ENCODE data around the gene SHBG.
A peak's percentile ranks its signal among the peaks of the same experiment; 100 is the strongest.
"Not testable (repeated sequence)": the region's sequence is repeated elsewhere in the genome, so short reads cannot be mapped to it uniquely, and the experiment has no call there.

SHBG gene

GRCh38 chr17:7589891-7590691 lies 39.8 kb upstream of the SHBG start, which contains the start of gene SOX15:
Gene SOX15 (minus strand): TSS chr17:7590094. CDS start chr17:7589676, 418 bp downstream.
- Histone ChIP-seq H3K4me1 (ENCODE audit: control insufficient read depth in 1 of 2, insufficient read depth in 2 of 2, low read length in 2 of 2) (peaks cover 0 to 26% of the 10 kb centered on the region in 2 donors), H3K9me3 (ENCODE audit: control insufficient read depth in 1 of 2, low read length in 2 of 2) (no peaks in the 10 kb centered on the region), H3K36me3 (ENCODE audit: control insufficient read depth in 1 of 2, insufficient read depth in 2 of 2, low read length in 2 of 2) (peaks cover 43 to 52% of the 10 kb centered on the region in 2 donors), H3K4me3 (ENCODE audit: low read depth in 1 of 2, low read length in 2 of 2) (peak within 1 kb of the TSS; percentile 37 to 71), H3K27me3 (ENCODE audit: low read depth, low read length) (no peaks in the 10 kb centered on the region), H3K27ac (ENCODE audit: low read length) (no peak within 1 kb of the TSS)

- Histone ChIP-seq H3K27ac (ENCODE audit: low read length) (no peak overlapping the region), H3K4me1 (ENCODE audit: control insufficient read depth in 1 of 2, insufficient read depth in 2 of 2, low read length in 2 of 2) (peaks cover 0 to 23% of the 10 kb centered on the region in 2 donors), H3K27me3 (ENCODE audit: low read depth, low read length) (no peaks in the 10 kb centered on the region), H3K4me3 (ENCODE audit: low read depth in 1 of 2, low read length in 2 of 2) (no peak overlapping the region), H3K36me3 (ENCODE audit: control insufficient read depth in 1 of 2, insufficient read depth in 2 of 2, low read length in 2 of 2) (peaks cover 47 to 58% of the 10 kb centered on the region in 2 donors), H3K9me3 (ENCODE audit: control insufficient read depth in 1 of 2, low read length in 2 of 2) (no peaks in the 10 kb centered on the region)
Observed at GRCh38 chr17:7590743-7591142, 39.2 kb upstream of the SHBG start.

- Histone ChIP-seq H3K36me3 (ENCODE audit: control insufficient read depth in 1 of 2, insufficient read depth in 2 of 2, low read length in 2 of 2) (peaks cover 50 to 67% of the 10 kb centered on the region in 2 donors), H3K9me3 (ENCODE audit: control insufficient read depth in 1 of 2, low read length in 2 of 2) (no peaks in the 10 kb centered on the region), H3K27ac (ENCODE audit: low read length) (no peak overlapping the region), H3K4me1 (ENCODE audit: control insufficient read depth in 1 of 2, insufficient read depth in 2 of 2, low read length in 2 of 2) (peaks cover 0 to 18% of the 10 kb centered on the region in 2 donors), H3K27me3 (ENCODE audit: low read depth, low read length) (no peaks in the 10 kb centered on the region), H3K4me3 (ENCODE audit: low read depth in 1 of 2, low read length in 2 of 2) (no peak overlapping the region)
Observed at GRCh38 chr17:7591596-7591995, 38.3 kb upstream of the SHBG start.

DNA sequence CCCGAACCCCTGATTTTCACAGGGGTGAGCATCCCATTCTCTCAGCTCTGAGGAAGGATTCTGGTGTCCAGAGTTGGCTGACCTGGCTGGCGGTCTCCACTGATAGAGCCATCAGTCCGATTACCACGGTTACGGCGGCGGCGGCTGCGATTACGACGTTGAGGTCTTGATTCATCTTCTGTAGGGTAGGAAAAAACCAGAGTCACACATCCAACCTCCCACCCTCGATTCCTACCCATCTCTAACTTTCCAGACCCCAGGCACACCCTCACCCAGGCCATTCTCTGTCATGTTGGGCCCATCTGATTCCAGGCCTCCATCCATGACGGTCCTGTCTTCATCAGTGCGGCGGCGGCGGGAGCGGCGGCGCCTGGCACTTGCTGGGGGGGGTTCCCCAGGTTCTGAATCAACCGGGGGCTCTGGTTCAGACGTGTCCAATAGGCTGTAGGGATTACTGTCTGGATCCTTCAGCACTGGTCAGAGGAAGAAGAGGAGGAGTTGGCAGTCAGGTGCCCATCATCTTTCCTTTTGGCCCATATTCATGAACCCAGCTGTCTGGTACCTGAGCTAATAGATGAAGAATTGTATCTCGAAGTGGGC lies 37.4 kb upstream of the SHBG start:
- Histone ChIP-seq H3K36me3 (ENCODE audit: control insufficient read depth in 1 of 2, insufficient read depth in 2 of 2, low read length in 2 of 2) (peaks cover 42 to 67% of the 10 kb centered on the region in 2 donors), H3K27ac (ENCODE audit: low read length) (no peak overlapping the region)

DNA sequence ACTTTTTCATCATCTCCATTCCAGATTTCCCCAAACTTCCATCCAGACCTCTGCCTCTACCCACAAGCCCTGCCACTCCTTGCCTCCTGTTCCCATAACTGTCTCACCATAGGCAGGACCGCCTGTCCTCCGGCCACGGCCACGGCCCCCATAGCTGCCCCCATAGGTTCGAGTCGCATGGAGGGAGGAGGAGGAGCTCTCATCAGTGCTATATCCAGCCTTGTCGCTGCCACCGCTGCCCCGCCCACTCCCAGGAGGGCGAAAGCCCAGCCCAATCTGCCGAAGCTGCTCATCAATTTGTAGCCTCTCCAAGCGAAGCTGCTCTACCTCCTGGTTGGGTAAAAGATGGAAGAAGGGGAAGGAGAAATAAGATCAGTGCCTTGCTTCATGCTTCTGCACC lies 36.6 kb upstream of the SHBG start:
- Histone ChIP-seq H3K36me3 (ENCODE audit: control insufficient read depth in 1 of 2, insufficient read depth in 2 of 2, low read length in 2 of 2) (peaks cover 42 to 69% of the 10 kb centered on the region in 2 donors), H3K4me1 (ENCODE audit: control insufficient read depth in 1 of 2, insufficient read depth in 2 of 2, low read length in 2 of 2) (peaks cover 0 to 8% of the 10 kb centered on the region in 2 donors), H3K27ac (ENCODE audit: low read length) (no peak overlapping the region), H3K27me3 (ENCODE audit: low read depth, low read length) (no peaks in the 10 kb centered on the region), H3K9me3 (ENCODE audit: control insufficient read depth in 1 of 2, low read length in 2 of 2) (no peaks in the 10 kb centered on the region), H3K4me3 (ENCODE audit: low read depth in 1 of 2, low read length in 2 of 2) (no peak overlapping the region)

More for the DNA sequence above, 37.4 kb upstream of the SHBG start:
- Histone ChIP-seq H3K4me3 (ENCODE audit: low read depth in 1 of 2, low read length in 2 of 2) (no peak overlapping the region), H3K4me1 (ENCODE audit: control insufficient read depth in 1 of 2, insufficient read depth in 2 of 2, low read length in 2 of 2) (peaks cover 0 to 14% of the 10 kb centered on the region in 2 donors), H3K9me3 (ENCODE audit: control insufficient read depth in 1 of 2, low read length in 2 of 2) (no peaks in the 10 kb centered on the region), H3K27me3 (ENCODE audit: low read depth, low read length) (no peaks in the 10 kb centered on the region)

DNA sequence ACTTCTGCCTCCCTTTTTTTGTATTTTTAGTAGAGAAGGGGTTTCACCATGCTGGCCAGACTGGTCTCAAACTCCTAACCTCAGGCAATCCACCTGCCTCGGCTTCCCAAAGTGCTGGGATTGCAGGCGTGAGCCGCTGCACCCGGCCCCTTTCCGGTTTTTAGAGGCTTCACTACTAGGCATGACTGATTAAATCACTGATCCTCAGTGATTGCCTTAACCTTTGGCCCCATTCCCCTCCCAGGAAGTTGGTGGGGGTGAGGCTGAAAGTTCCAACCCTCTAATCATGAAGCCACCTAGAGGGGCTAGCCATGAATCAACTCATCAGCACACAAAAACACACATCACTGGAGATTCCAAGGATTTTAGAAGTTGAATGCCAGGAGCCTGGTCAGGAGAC lies 32.4 kb upstream of the SHBG start:
- not testable (repeated sequence) for H3K27me3 ChIP-seq (ENCODE audit: low read depth, low read length); H3K4me3 ChIP-seq (ENCODE audit: low read depth in 1 of 2, low read length in 2 of 2); H3K4me1 ChIP-seq (ENCODE audit: control insufficient read depth in 1 of 2, insufficient read depth in 2 of 2, low read length in 2 of 2); H3K9me3 ChIP-seq (ENCODE audit: control insufficient read depth in 1 of 2, low read length in 2 of 2); H3K27ac ChIP-seq (ENCODE audit: low read length)
- peaks cover 39 to 86% of the 10 kb centered on the region in 2 donors for H3K36me3 ChIP-seq (ENCODE audit: control insufficient read depth in 1 of 2, insufficient read depth in 2 of 2, low read length in 2 of 2)

- Histone ChIP-seq H3K4me3 (ENCODE audit: low read depth in 1 of 2, low read length in 2 of 2) (no peak overlapping the region), H3K4me1 (ENCODE audit: control insufficient read depth in 1 of 2, insufficient read depth in 2 of 2, low read length in 2 of 2) (peaks cover 0 to 2% of the 10 kb centered on the region in 2 donors), H3K27me3 (ENCODE audit: low read depth, low read length) (no peaks in the 10 kb centered on the region), H3K27ac (ENCODE audit: low read length) (no peak overlapping the region), H3K9me3 (ENCODE audit: control insufficient read depth in 1 of 2, low read length in 2 of 2) (no peaks in the 10 kb centered on the region), H3K36me3 (ENCODE audit: control insufficient read depth in 1 of 2, insufficient read depth in 2 of 2, low read length in 2 of 2) (peaks cover 25 to 39% of the 10 kb centered on the region in 2 donors)
Observed at GRCh38 chr17:7606280-7606679, 23.7 kb upstream of the SHBG start.

- peaks cover 13 to 29% of the 10 kb centered on the region in 2 donors for H3K4me1 ChIP-seq (ENCODE audit: control insufficient read depth in 1 of 2, insufficient read depth in 2 of 2, low read length in 2 of 2)
- H3K27ac ChIP-seq (ENCODE audit: low read length) = no peak overlapping the region
Observed at GRCh38 chr17:7610641-7611040, 19.3 kb upstream of the SHBG start.

DNA sequence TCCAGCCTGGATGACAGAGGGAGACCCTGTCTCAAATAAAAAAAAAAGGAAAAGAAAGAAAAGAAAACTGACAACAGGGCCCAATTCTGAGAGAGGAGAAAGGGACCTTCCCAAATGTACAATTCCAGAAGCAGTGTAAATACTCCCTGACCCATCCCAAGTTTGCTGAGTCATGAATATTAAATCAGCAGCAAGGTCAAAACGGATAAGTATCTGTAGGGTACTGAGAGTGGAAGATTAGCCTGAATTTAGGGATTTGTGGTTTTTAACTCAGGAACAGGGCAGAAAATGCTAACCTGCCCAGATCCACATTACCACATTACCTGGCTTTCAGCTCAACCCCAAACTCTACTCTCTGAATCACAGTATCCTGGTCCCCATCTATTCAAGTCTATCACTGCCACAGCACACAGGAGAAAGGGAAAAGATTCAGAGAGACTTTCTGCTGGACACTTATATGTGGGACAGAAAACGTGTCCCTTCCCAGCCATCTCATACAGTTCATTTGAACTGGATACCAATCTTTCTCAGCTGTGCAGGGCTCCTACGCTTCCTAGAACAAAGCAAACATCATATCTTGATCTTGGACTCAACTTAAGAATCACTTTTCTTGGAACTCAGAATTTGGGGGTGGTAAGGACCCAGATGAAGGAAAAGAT lies 18.2 kb upstream of the SHBG start:
- H3K27ac ChIP-seq (ENCODE audit: low read length) = peak overlapping the region; percentile 26
- H3K9me3 ChIP-seq (ENCODE audit: control insufficient read depth in 1 of 2, low read length in 2 of 2) = no peaks in the 10 kb centered on the region
- H3K27me3 ChIP-seq (ENCODE audit: low read depth, low read length) = no peaks in the 10 kb centered on the region
- peak overlapping the region in 1 of 2 donors; percentile 12 for H3K4me3 ChIP-seq (ENCODE audit: low read depth in 1 of 2, low read length in 2 of 2)
- peaks cover 0 to 3% of the 10 kb centered on the region in 2 donors for H3K36me3 ChIP-seq (ENCODE audit: control insufficient read depth in 1 of 2, insufficient read depth in 2 of 2, low read length in 2 of 2)
- H3K4me1 ChIP-seq (ENCODE audit: control insufficient read depth in 1 of 2, insufficient read depth in 2 of 2, low read length in 2 of 2) = peaks cover 13 to 29% of the 10 kb centered on the region in 2 donors

More at GRCh38 chr17:7610641-7611040, 19.3 kb upstream of the SHBG start:
- Histone ChIP-seq H3K27me3 (ENCODE audit: low read depth, low read length) (no peaks in the 10 kb centered on the region), H3K36me3 (ENCODE audit: control insufficient read depth in 1 of 2, insufficient read depth in 2 of 2, low read length in 2 of 2) (peaks cover 3 to 4% of the 10 kb centered on the region in 2 donors), H3K9me3 (ENCODE audit: control insufficient read depth in 1 of 2, low read length in 2 of 2) (no peaks in the 10 kb centered on the region), H3K4me3 (ENCODE audit: low read depth in 1 of 2, low read length in 2 of 2) (no peak overlapping the region)

GRCh38 chr17:7612294-7612640 lies 17.7 kb upstream of the SHBG start:
- peaks cover 13 to 29% of the 10 kb centered on the region in 2 donors for H3K4me1 ChIP-seq (ENCODE audit: control insufficient read depth in 1 of 2, insufficient read depth in 2 of 2, low read length in 2 of 2)
- H3K27ac ChIP-seq (ENCODE audit: low read length) = no peak overlapping the region
- peaks cover 0 to 3% of the 10 kb centered on the region in 2 donors for H3K36me3 ChIP-seq (ENCODE audit: control insufficient read depth in 1 of 2, insufficient read depth in 2 of 2, low read length in 2 of 2)

DNA sequence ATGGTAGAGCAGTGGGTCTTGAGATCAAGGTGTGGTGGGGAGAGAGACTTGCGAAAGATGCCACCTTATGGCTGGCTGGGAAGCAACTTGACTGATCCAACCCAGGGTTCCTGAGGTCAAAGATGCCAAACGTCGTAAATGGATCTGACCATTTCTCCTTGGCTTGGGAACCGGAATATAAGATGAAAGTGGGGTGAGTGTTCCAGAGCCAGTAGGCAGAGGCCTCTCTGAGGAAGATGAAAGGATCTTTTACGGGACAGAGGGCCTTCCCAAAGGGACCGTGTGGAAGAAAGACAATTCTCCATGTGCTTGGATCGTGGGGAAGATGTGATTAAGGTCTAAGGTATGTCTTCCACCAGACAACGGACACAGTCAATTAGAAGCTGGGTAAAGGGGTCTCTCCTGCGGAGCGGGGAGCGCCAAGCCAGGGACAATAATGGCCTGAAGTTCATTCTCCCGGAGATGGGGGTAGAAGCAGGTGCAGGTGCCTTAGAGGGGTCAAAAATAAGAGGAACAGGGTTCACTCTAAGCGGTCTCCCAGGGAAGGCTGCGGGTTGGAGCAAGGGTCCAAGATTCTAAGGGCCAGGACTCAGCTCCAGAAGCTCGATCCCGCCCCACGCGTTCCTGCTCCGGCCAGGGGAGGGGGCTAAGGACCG lies 16.0 kb upstream of the SHBG start:
- H3K9me3 ChIP-seq (ENCODE audit: control insufficient read depth in 1 of 2, low read length in 2 of 2) = no peaks in the 10 kb centered on the region
- no peaks in the 10 kb centered on the region for H3K27me3 ChIP-seq (ENCODE audit: low read depth, low read length)
- peak overlapping the region; percentile 86 for H3K4me3 ChIP-seq (ENCODE audit: low read depth in 1 of 2, low read length in 2 of 2)
- H3K27ac ChIP-seq (ENCODE audit: low read length) = peak overlapping the region; percentile 68
- H3K36me3 ChIP-seq (ENCODE audit: control insufficient read depth in 1 of 2, insufficient read depth in 2 of 2, low read length in 2 of 2) = peaks cover 0 to 3% of the 10 kb centered on the region in 2 donors
- peaks cover 13 to 29% of the 10 kb centered on the region in 2 donors for H3K4me1 ChIP-seq (ENCODE audit: control insufficient read depth in 1 of 2, insufficient read depth in 2 of 2, low read length in 2 of 2)

More at GRCh38 chr17:7612294-7612640, 17.7 kb upstream of the SHBG start:
- Histone ChIP-seq H3K27me3 (ENCODE audit: low read depth, low read length) (no peaks in the 10 kb centered on the region), H3K9me3 (ENCODE audit: control insufficient read depth in 1 of 2, low read length in 2 of 2) (no peaks in the 10 kb centered on the region), H3K4me3 (ENCODE audit: low read depth in 1 of 2, low read length in 2 of 2) (peak overlapping the region in 1 of 2 donors; percentile 12)

Data from muscle layer of duodenum (tissue), 2 donors.